WTC11 (cell line): ENCODE measurements around the gene ANGPTL4. TPM values are rescaled to one million over a fixed set of nuclear protein-coding genes. Genes with fewer than 3 reads are reported as not detected.

Source experiments
- ATAC-seq: fragments of 200-7000 bp; cut with Tn5 transposase; 2 replicates; pipeline ENCODE4 v1.10.0; 2021; ENCODE audit warnings: mild to moderate bottlenecking, moderate library complexity
- CTCF ChIA-PET: fragments of 300-600 bp; sonication (Branson Sonifier 250); formaldehyde crosslinking; loops from one replicate; lab custom pipeline; 2021; ENCODE audit warnings: antibody characterized with exemption; lab: Charles Lee
- POLR2A ChIA-PET: fragments of 350-600 bp; sonication (Branson Sonifier 250); formaldehyde crosslinking; loops from one replicate; lab custom pipeline; 2021; ENCODE audit warnings: antibody characterized with exemption; lab: Charles Lee
- DNase-seq: peaks from one replicate; pipeline ENCODE4 v3.0.0; 2021; ENCODE audit warnings: low spot score
- H3K27ac Mint-ChIP-seq: 2 replicates; pipeline ENCODE4 v1.8.0; 2021; ENCODE audit warnings: mixed read lengths
- H3K27me3 Mint-ChIP-seq: 2 replicates; pipeline ENCODE4 v1.8.0; 2021; ENCODE audit warnings: low read depth, mild to moderate bottlenecking, moderate library complexity, mixed read lengths
- H3K36me3 Mint-ChIP-seq: 2 replicates; pipeline ENCODE4 v1.8.0; 2021; ENCODE audit warnings: mixed read lengths
- H3K4me1 Mint-ChIP-seq: 2 replicates; pipeline ENCODE4 v1.8.0; 2022; ENCODE audit warnings: mixed read lengths
- H3K4me3 Mint-ChIP-seq: 2 replicates; pipeline ENCODE4 v1.8.0; 2021; ENCODE audit warnings: mild to moderate bottlenecking, moderate library complexity, mixed read lengths
- H3K9me3 Mint-ChIP-seq: 2 replicates; pipeline ENCODE4 v1.8.0; 2021; ENCODE audit warnings: mixed read lengths
- AFF4 ChIP-seq: sonication (generic); formaldehyde crosslinking; IDR thresholded peaks from 2 replicates; pipeline ENCODE4 v1.8.1; 2023; ENCODE audit warnings: mild to moderate bottlenecking, missing genetic modification reagents, borderline replicate concordance
- AR ChIP-seq: fragments of 250-450 bp; sonication (Bioruptor Pico); IDR thresholded peaks from 2 replicates; pipeline ENCODE4 v1.9.0; 2021; ENCODE audit warnings: mild to moderate bottlenecking
- ATF1 ChIP-seq: sonication (generic); formaldehyde crosslinking; IDR thresholded peaks from 2 replicates; pipeline ENCODE4 v1.8.1; 2023; ENCODE audit warnings: mild to moderate bottlenecking, moderate library complexity, missing genetic modification reagents
- E2F5 ChIP-seq: sonication (generic); formaldehyde crosslinking; IDR thresholded peaks from 2 replicates; pipeline ENCODE4 v1.8.1; 2022; ENCODE audit warnings: mild to moderate bottlenecking, moderate library complexity, missing genetic modification reagents
- EMX1 ChIP-seq: fragments of 250-450 bp; sonication (Bioruptor Pico); IDR thresholded peaks from 2 replicates; pipeline ENCODE4 v1.8.0; 2021; ENCODE audit warnings: mild to moderate bottlenecking
- HMGXB4 ChIP-seq: sonication (generic); formaldehyde crosslinking; IDR thresholded peaks from 2 replicates; pipeline ENCODE4 v1.8.1; 2023; ENCODE audit warnings: mild to moderate bottlenecking, moderate library complexity, missing genetic modification reagents
- IRF1 ChIP-seq: sonication (generic); formaldehyde crosslinking; IDR thresholded peaks from 2 replicates; pipeline ENCODE4 v1.8.0; 2023; ENCODE audit warnings: missing genetic modification reagents
- NFE2L1 ChIP-seq: sonication (generic); formaldehyde crosslinking; IDR thresholded peaks from 2 replicates; pipeline ENCODE4 v1.8.1; 2023; ENCODE audit warnings: missing genetic modification reagents
- NFYB ChIP-seq: sonication (generic); formaldehyde crosslinking; conservative IDR thresholded peaks from 2 replicates; pipeline ENCODE4 v1.8.0; 2022; ENCODE audit warnings: low read depth, missing genetic modification reagents
- NR3C1 ChIP-seq: sonication (generic); formaldehyde crosslinking; conservative IDR thresholded peaks from 2 replicates; pipeline ENCODE4 v1.8.1; 2023; ENCODE audit warnings: low read depth, mild to moderate bottlenecking, missing genetic modification reagents
- SOX15 ChIP-seq: fragments of 250-450 bp; sonication (Bioruptor Pico); IDR thresholded peaks from 2 replicates; pipeline ENCODE4 v1.9.0; 2021; ENCODE audit warnings: mild to moderate bottlenecking
- ZNF425 ChIP-seq: fragments of 250-450 bp; sonication (Bioruptor Pico); conservative IDR thresholded peaks from 2 replicates; pipeline ENCODE4 v1.9.0; 2021; ENCODE audit warnings: mild to moderate bottlenecking
- ZSCAN18 ChIP-seq: fragments of 250-450 bp; sonication (Bioruptor Pico); IDR thresholded peaks from 2 replicates; pipeline ENCODE4 v2.1.2; 2022; ENCODE audit warnings: mild to moderate bottlenecking, moderate library complexity
- total RNA-seq: library from RNA; stranded (reverse); gene quantifications from 3 replicates; pipeline ENCODE4 v1.2.3, GENCODE V29; 2021

ANGPTL4 gene
- total RNA-seq, 1 experiment from 2014 or later, result 1.0 TPM

- H3K4me3 Mint-ChIP-seq, result no peak overlapping the region
- H3K4me1 Mint-ChIP-seq, result peaks cover 8% of the 10 kb centered on the region; the same call in 1 of the 2 replicates
- ChIA-PET CTCF (interaction anchor here (0.9 kb wide), 1 partner anchor 17 kb away, joined by 3 read pairs; no protein-coding TSS in a partner anchor), POLR2A (no interaction called here)
- H3K27ac Mint-ChIP-seq, result no peak overlapping the region
- ATAC-seq (no peak), DNase-seq (no peak)
- H3K9me3 Mint-ChIP-seq, result no peaks in the 10 kb centered on the region
- TF ChIP-seq E2F5 (CRISPR knock-in tag) (no peak), ATF1 (CRISPR knock-in tag) (no peak), SOX15 (CRISPR knock-in tag) (no peak), IRF1 (CRISPR knock-in tag) (no peak), ZNF425 (CRISPR knock-in tag) (no peak), ZSCAN18 (CRISPR knock-in tag) (no peak), NFYB (CRISPR knock-in tag) (no peak), NR3C1 (no peak), EMX1 (CRISPR knock-in tag) (no peak), HMGXB4 (CRISPR knock-in tag) (no peak), AFF4 (CRISPR knock-in tag) (no peak), AR (CRISPR knock-in tag) (no peak), NFE2L1 (CRISPR knock-in tag) (no peak)
- H3K36me3 Mint-ChIP-seq, result no peaks in the 10 kb centered on the region
- peaks cover 74% of the 10 kb centered on the region for H3K27me3 Mint-ChIP-seq
Observed at GRCh38 chr19:8331263-8331845, 32.6 kb upstream of the ANGPTL4 start.
